Endothelial cell of umbilical vein (primary cell): ENCODE results near the gene POU6F1. TPM values are rescaled to one million over a fixed set of nuclear protein-coding genes. Genes with fewer than 3 reads are reported as not detected.

ENCODE experiments used
- BruUV-seq: library from RNA; stranded (reverse); fragments of 400-500 nt; replicated peaks from 2 replicates; lab custom pipeline; 2021; lab: Mats Ljungman, UMichigan
- CTCF ChIA-PET: fragments of 300-600, 350-600 bp; sonication (Branson Sonifier 250); formaldehyde crosslinking; loops from one replicate; lab custom pipeline; 2021; ENCODE audit warnings: antibody characterized with exemption, inconsistent platforms; lab: Charles Lee
- POLR2A ChIA-PET: fragments of 300-600, 350-600 bp; sonication (Branson Sonifier 250); formaldehyde crosslinking; loops from one replicate; lab custom pipeline; 2021; ENCODE audit warnings: antibody characterized with exemption, inconsistent platforms; lab: Charles Lee
- DNase-seq: peaks from one replicate; pipeline ENCODE4 v3.0.0-alpha.2; 2011; ENCODE audit warnings: low read depth, low spot score
- FAIRE-seq: peaks from 2 replicates; lab custom pipeline; 2011; peaks lifted over from hg19 to GRCh38; lab: Jason Lieb, UNC
- H2AFZ ChIP-seq: 2 replicates; pipeline ENCODE4 v1.6.0; 2012; ENCODE audit warnings: low read depth, low read length, control low read depth, inconsistent platforms
- H3K27ac ChIP-seq: 2 replicates; pipeline ENCODE4 v1.5.1; 2011; ENCODE audit warnings: low read depth, mild to moderate bottlenecking, control low read depth, low read length, moderate library complexity; ENCODE audit not compliant: insufficient read depth
- H3K27me3 ChIP-seq, 2 experiments: 2 replicates each; pipeline versions ENCODE4 v1.6.0 to v1.6.1; 2011; ENCODE audit warnings: low read length in 2 of 2, mixed read lengths in 1 of 2; ENCODE audit not compliant: control insufficient read depth in 2 of 2, insufficient read depth in 2 of 2
- H3K36me3 ChIP-seq, 2 experiments: 2 replicates in 1 of 2; 3 replicates in 1 of 2; pipeline ENCODE4 v1.5.1; 2011; ENCODE audit warnings: low read length in 2 of 2, mild to moderate bottlenecking in 1 of 2, moderate library complexity in 1 of 2; ENCODE audit not compliant: control insufficient read depth in 2 of 2, insufficient read depth in 2 of 2; ENCODE audit errors: extremely low read depth in 1 of 2
- H3K4me1 ChIP-seq: 3 replicates; pipeline ENCODE4 v1.5.1; 2011; ENCODE audit warnings: mild to moderate bottlenecking, low read length; ENCODE audit not compliant: control insufficient read depth, insufficient read depth; ENCODE audit errors: extremely low read depth
- H3K4me2 ChIP-seq: 2 replicates; pipeline ENCODE4 v1.6.1; 2011; ENCODE audit warnings: low read length, control low read depth, mixed read lengths; ENCODE audit not compliant: insufficient read depth
- H3K4me3 ChIP-seq, 3 experiments: fragments of 200-600 bp in 1 of 3; sonication (generic), shearing (Covaris generic) in 1 of 3; replicated peaks in 1 of 3; 2 replicates each; pipeline ENCODE4 v1.5.1; 2011 to 2016; ENCODE audit warnings: control low read depth in 3 of 3, low read length in 3 of 3, mild to moderate bottlenecking in 2 of 3, inconsistent platforms in 1 of 3, low read depth in 1 of 3, moderate library complexity in 1 of 3; ENCODE audit not compliant: insufficient read depth in 1 of 3
- H3K79me2 ChIP-seq: 2 replicates; pipeline ENCODE4 v1.6.0; 2012; ENCODE audit warnings: low read length, inconsistent platforms; ENCODE audit not compliant: control insufficient read depth, insufficient read depth
- H3K9ac ChIP-seq: replicated peaks from 2 replicates; pipeline ENCODE3; 2011; ENCODE audit warnings: low read length, control low read depth; ENCODE audit not compliant: insufficient read depth; ENCODE audit errors: extremely low read depth
- H3K9me1 ChIP-seq: replicated peaks from 3 replicates; pipeline ENCODE4 v1.6.0; 2011; ENCODE audit warnings: mild to moderate bottlenecking, low read length; ENCODE audit not compliant: control insufficient read depth, insufficient read depth; ENCODE audit errors: extremely low read depth
- H3K9me3 ChIP-seq: replicated peaks from 2 replicates; pipeline ENCODE4 v1.5.1; 2012; ENCODE audit warnings: low read length, inconsistent platforms; ENCODE audit not compliant: control insufficient read depth, insufficient read depth
- H4K20me1 ChIP-seq: replicated peaks from 2 replicates; pipeline ENCODE3; 2011; ENCODE audit warnings: mild to moderate bottlenecking, low read length; ENCODE audit not compliant: control insufficient read depth, insufficient read depth; ENCODE audit errors: extremely low read depth
- EZH2 ChIP-seq: IDR thresholded peaks from 2 replicates; pipeline ENCODE4 v1.6.1; 2012; ENCODE audit warnings: borderline replicate concordance, low read depth, mild to moderate bottlenecking, moderate library complexity, low read length, inconsistent platforms; ENCODE audit not compliant: severe bottlenecking
- FOS ChIP-seq: IDR thresholded peaks from 2 replicates; pipeline ENCODE4 v1.6.1; 2011; ENCODE audit warnings: mild to moderate bottlenecking, low read length, moderate library complexity, borderline replicate concordance; ENCODE audit not compliant: insufficient read depth
- GATA2 ChIP-seq: IDR thresholded peaks from 2 replicates; pipeline ENCODE4 v1.7.0; 2011; ENCODE audit warnings: low read depth, mild to moderate bottlenecking, moderate library complexity, mixed read lengths, low read length; ENCODE audit not compliant: insufficient read length, insufficient read depth
- JUN ChIP-seq: IDR thresholded peaks from 2 replicates; pipeline ENCODE4 v1.6.1; 2011; ENCODE audit warnings: borderline replicate concordance, low read depth; ENCODE audit not compliant: insufficient read length, insufficient read depth
- MAX ChIP-seq: IDR thresholded peaks from 2 replicates; pipeline ENCODE4 v1.6.1; 2011; ENCODE audit not compliant: insufficient read depth, insufficient read length
- MYC ChIP-seq: IDR thresholded peaks from one replicate; pipeline ENCODE4 v1.6.1; 2011; ENCODE audit warnings: mild to moderate bottlenecking, low read depth, low read length
- POLR2A ChIP-seq: IDR thresholded peaks from 2 replicates; pipeline ENCODE4 v1.6.1; 2012; ENCODE audit warnings: low read depth, mild to moderate bottlenecking, control low read depth, low read length
- POLR2AphosphoS5 ChIP-seq: IDR thresholded peaks from 2 replicates; pipeline ENCODE4 v1.6.1; 2012; ENCODE audit warnings: low read depth, mild to moderate bottlenecking, control low read depth, low read length, moderate library complexity; ENCODE audit not compliant: insufficient read depth
- dilution Hi-C: fragments of 300-500 bp; cut with MboI; formaldehyde crosslinking; loops from one replicate; pipeline ENCODE4 v1.15.0; 2019; ENCODE audit warnings: low sequenced_read_pairs; ENCODE audit not compliant: extremely low pct_ligation_motif_present
- intact Hi-C: fragments of 100-400 bp; cut with micrococcal nuclease; formaldehyde crosslinking; loops from one replicate; pipeline ENCODE4 v1.10.0; 2022
- polyA plus RNA-seq, 4 experiments: library from polyadenylated mRNA; depleted of rRNA in 3 of 4; stranded (reverse) in 3 of 4; unstranded in 1 of 4; fragments of >200 nt; gene quantifications; 2 replicates each; pipeline versions ENCODE4 v1.2.1 to v1.2.3, GENCODE V29; 2011 to 2012; ENCODE audit warnings: missing spikeins in 1 of 4
- total RNA-seq: library from RNA; stranded (reverse); gene quantifications from 2 replicates; pipeline ENCODE4 v1.2.3, GENCODE V29; 2021
- TF ChIP-seq, protein P1 (sequence below), 2 donors: IDR thresholded peaks; 1 replicate in 1 of 2; 2 replicates in 1 of 2; pipeline ENCODE4 v1.5.1; 2011; ENCODE audit warnings: low read length in 2 of 2, mild to moderate bottlenecking in 2 of 2, moderate library complexity in 2 of 2, control low read depth in 1 of 2, inconsistent platforms in 1 of 2, low read depth in 1 of 2; ENCODE audit not compliant: insufficient read depth in 1 of 2; ENCODE audit errors: extremely low read depth in 1 of 2

Gene POU6F1
- total and polyA plus RNA-seq, 2 donors (not counting 3 experiments of a cell fraction or from before 2014, with no cell fraction given) = 5.4 to 14.4 TPM

- TF ChIP-seq POLR2AphosphoS5 (no peak), POLR2A (no peak), GATA2 (no peak), EZH2 (no peak)
- no peaks in the 10 kb centered on the region for H3K36me3 ChIP-seq
- H3K4me3 ChIP-seq = no peak overlapping the region
- no peak overlapping the region for H3K9ac ChIP-seq
- H3K4me1 ChIP-seq = no peaks in the 10 kb centered on the region
- no peak overlapping the region for H3K4me2 ChIP-seq
- no TSS peak for BruUV-seq
- H3K79me2 ChIP-seq = no peaks in the 10 kb centered on the region
- DNase-seq (no peak), FAIRE-seq (no peak)
- H2AFZ ChIP-seq = no peak overlapping the region
- H3K27me3 ChIP-seq = no peaks in the 10 kb centered on the region
- H3K9me1 ChIP-seq = no peaks in the 10 kb centered on the region
- dilution Hi-C loops = no loop called here
- CTCF ChIA-PET = no interaction called here
- H3K27ac ChIP-seq = no peak overlapping the region
- H3K9me3 ChIP-seq = no peaks in the 10 kb centered on the region
- no peaks in the 10 kb centered on the region for H4K20me1 ChIP-seq
- intact Hi-C loops = no loop called here
- POLR2A ChIA-PET = interaction anchor here (1.1 kb wide), 1 partner anchor 17 kb away, joined by 3 read pairs; the partner anchor contains the start of gene POU6F1
These were observed 17.7 kb downstream of the POU6F1 start for GRCh38 chr12:51200156-51200555.

DNA sequence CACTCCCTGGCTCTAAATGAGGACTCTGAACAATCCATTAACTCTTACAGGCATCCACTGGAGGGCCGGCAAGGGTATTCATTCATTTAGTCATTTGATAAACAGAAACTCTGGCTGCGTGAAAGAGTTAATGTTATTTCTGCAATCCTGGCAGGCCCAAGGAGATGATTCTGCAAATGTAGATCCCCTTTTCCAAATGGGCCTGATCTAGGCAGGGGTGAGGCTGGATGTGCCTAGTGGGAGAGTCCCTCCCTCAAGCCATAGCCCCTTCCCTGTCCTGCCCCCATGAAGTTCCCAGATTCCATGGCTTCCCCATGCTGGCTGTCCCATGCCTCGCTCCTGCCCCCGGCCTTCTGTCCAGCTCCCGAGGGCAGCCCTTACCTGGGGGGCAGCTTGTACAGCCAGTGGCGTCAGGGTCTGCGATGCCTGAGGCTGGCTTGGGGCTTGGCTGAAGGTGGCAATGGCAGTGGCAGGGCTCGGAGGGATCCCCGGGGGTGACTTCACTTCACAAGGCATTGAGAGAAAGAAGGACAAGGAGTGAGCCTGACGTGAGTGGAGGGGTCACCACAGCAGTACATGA is 18.4 kb downstream of the POU6F1 start:
- no peak overlapping the region for H2AFZ ChIP-seq
- no peaks in the 10 kb centered on the region for H4K20me1 ChIP-seq
- no TSS peak for BruUV-seq
- no peaks in the 10 kb centered on the region for H3K36me3 ChIP-seq
- no peaks in the 10 kb centered on the region for H3K9me3 ChIP-seq
- H3K4me1 ChIP-seq = no peaks in the 10 kb centered on the region
- intact Hi-C loops = no loop called here
- TF ChIP-seq FOS (no peak), GATA2 (no peak), POLR2AphosphoS5 (no peak), EZH2 (no peak), MYC (no peak), POLR2A (no peak), MAX (no peak), JUN (no peak)
- TF ChIP-seq, protein P1, sequence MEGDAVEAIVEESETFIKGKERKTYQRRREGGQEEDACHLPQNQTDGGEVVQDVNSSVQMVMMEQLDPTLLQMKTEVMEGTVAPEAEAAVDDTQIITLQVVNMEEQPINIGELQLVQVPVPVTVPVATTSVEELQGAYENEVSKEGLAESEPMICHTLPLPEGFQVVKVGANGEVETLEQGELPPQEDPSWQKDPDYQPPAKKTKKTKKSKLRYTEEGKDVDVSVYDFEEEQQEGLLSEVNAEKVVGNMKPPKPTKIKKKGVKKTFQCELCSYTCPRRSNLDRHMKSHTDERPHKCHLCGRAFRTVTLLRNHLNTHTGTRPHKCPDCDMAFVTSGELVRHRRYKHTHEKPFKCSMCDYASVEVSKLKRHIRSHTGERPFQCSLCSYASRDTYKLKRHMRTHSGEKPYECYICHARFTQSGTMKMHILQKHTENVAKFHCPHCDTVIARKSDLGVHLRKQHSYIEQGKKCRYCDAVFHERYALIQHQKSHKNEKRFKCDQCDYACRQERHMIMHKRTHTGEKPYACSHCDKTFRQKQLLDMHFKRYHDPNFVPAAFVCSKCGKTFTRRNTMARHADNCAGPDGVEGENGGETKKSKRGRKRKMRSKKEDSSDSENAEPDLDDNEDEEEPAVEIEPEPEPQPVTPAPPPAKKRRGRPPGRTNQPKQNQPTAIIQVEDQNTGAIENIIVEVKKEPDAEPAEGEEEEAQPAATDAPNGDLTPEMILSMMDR (IDR thresholded peaks at IDR 0.05; ENCODE audit: extremely low read depth in 1 of 2, insufficient read depth in 1 of 2, low read depth in 1 of 2, low read length in 2 of 2) = no peak
- H3K27me3 ChIP-seq = no peaks in the 10 kb centered on the region
- FAIRE-seq (no peak), DNase-seq (no peak)
- no peaks in the 10 kb centered on the region for H3K79me2 ChIP-seq
- ChIA-PET POLR2A (interaction anchor here (1.1 kb wide), 1 partner anchor 18 kb away, joined by 3 read pairs; the partner anchor contains the start of gene POU6F1), CTCF (no interaction called here)
- H3K4me3 ChIP-seq = no peak overlapping the region
- H3K9ac ChIP-seq = no peak overlapping the region
- H3K4me2 ChIP-seq = no peak overlapping the region
- no peaks in the 10 kb centered on the region for H3K9me1 ChIP-seq
- no peak overlapping the region for H3K27ac ChIP-seq
- dilution Hi-C loops = no loop called here
